ENCODE measurements around the gene CDC6.

CDC6 gene

DNA sequence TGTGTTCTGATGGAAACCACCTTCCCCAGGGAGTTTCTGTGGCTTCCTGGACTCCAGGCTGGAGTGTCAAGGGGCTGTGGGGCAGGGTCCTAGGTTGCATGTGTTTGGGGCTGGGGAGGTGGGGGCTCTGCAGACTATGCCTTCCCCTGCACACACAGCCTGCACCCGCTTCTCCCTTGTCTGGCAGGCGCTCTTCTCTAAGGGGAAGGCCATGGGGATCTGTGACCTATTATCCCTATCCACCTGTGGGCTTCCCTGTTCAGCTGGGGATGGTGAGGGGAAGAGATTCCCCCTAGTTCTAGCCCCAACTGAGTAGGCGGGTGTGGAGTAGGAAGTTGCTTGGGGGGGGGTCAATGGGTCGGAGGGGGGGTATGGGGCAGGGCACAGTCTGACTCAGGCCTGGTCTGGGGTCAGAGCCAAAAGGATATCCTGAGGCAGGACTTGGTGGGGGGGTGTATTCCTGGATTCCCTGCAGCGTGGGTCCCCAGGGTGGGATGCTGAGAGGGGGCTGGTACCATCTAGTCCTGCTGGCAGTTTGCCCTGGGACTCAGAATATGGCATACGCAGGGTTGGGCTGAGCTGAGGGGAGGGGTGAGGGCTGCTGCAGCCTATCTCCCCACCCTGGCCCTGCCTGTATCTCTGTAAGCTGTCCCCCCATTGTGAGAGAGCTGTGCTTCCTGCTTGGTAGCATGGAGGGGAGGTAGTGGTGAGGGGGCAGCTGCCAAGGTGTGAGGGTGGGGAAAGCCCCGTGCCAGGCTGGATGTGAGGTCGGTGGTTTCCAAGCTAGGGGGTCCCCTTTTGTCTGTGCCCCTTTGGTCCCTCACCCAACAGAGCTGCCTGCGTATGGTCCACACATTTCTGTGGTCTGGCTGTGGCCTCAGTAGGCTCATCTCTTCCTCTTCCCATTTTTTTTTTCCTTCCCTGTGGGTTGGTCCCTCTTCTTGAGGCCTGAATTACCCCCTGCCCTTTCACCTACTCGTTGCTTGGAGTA, 36.0 kb downstream of the CDC6 start:
- no peak for DNase-seq (ENCODE audit: low read depth in 2 of 2)

DNA sequence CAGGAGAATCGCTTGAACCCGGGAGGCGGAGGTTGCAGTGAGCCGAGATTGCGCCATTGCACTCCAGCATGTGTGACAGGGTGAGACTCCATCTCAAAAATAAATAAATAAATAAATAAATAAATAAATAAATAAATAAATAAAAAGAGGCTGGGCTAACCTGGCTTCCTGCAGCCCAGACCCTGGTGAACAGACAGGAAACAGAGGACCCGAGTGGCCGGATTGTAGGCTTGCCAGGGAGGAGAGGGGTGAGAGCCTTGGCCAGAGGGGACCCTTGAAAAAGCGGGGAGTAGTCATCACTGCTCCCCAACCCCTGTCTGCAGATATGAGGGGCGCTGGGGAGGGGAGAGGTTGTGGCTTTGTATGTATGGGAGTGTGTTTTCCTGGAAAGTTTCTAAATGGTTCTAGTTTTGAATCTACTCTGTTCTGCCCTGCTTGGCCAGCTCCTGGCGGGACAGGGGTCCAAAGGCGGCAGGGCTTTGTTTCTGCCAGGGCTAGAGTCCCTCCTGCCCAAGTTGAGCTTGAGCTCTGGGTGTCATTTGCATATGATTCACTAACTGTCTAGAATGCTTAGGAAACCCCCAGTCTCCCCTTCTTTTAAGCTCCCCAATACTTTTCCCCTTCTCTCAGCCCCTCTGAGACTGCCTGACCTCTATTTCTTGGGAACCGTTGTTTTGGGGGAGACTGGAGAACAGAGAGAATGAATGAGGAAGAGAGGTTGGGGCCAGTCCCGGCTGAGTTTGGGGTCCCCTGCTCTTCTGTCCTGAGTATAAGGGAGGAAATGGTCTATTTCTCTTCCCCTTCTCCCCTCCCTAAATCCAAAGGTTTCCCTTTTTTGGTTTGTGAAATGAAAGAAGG, 37.7 kb downstream of the CDC6 start:
- no peak for DNase-seq (ENCODE audit: low read depth in 2 of 2)

DNA sequence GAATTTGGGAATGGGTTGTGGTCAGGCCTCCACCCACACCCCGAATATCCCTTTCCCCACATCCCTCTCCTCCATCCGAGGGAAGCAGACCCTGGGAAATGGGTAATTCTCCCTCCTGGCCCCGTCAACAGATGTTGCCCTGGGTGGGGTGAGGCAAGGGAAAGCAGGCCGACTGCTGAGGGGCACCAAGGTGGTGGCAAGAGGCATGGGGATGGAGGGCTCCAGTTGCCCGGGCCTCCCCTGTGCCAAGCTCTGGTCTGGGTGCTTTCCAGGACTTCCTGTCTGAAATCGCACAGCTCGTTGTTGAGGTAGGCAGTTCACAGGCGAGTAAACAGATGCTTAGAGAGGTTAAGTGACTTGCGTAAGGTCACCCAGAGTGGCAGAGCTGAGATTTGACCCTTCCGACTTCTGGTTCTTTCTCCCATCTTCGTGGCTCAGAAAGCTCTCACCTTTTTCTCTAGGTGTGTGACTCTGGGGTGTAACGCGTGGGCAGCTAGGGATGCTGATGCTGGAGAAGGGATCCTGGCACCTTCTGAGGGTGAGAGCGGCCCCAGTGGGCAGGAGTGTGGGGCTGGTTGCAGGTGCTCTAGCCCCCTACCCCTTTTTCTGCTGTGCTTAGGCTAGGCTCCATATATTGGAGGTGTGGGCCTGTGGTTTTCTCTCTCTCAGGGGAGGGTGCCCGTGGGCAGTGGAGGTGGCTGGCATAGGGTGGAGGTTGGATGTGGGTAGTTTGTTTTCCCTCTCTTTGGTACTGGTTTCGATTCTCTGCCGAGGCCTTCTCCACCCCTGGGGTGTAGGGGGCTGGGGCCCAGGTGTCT, 38.5 kb downstream of the CDC6 start:
- no peak for DNase-seq (ENCODE audit: low read depth in 2 of 2)

DNA sequence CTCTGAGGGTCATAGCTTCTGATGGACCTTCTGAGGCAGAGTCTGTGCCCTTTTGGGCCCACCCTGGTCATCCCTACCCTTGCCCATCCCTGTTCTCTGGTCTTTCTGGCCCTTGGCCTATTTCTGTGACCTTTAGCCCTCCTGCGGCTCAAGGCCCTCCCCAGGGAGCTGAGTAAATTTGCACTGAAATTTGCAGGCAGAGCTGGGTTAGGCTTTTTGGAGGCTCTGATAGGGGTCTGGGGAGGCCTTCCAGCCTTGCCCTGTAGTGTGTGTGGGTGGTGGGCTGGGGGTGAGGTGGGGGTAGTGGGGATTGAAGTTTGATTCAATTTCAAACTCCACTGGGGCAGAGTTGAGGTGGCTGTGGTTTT, 39.1 kb downstream of the CDC6 start:
- DNase-seq (ENCODE audit: low read depth in 2 of 2): no peak

DNA sequence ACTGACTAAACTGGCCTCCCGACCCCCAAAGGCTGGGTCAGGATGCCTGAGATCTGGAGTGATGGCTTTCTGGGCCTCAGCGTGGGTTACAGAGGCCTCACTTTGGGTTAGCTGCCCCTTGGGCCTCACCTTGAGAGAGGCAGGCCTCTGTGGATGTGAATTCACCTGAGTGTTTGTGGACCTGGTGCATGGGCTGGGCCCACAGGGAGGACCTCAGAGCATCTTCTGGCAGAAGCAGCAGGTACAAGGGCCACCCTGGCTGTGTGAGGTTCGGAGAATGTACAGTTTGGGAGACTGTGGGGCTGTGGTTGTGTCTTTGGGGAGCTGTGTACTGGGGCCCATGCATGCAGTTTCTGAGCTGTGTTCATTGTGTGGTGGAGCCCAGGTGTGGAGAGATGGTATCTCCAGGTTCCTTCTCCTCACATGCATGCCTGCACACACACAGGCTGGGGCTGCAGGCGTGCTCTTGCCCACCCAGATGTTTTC, 39.6 kb downstream of the CDC6 start:
- no peak for DNase-seq (ENCODE audit: low read depth in 2 of 2)

DNA sequence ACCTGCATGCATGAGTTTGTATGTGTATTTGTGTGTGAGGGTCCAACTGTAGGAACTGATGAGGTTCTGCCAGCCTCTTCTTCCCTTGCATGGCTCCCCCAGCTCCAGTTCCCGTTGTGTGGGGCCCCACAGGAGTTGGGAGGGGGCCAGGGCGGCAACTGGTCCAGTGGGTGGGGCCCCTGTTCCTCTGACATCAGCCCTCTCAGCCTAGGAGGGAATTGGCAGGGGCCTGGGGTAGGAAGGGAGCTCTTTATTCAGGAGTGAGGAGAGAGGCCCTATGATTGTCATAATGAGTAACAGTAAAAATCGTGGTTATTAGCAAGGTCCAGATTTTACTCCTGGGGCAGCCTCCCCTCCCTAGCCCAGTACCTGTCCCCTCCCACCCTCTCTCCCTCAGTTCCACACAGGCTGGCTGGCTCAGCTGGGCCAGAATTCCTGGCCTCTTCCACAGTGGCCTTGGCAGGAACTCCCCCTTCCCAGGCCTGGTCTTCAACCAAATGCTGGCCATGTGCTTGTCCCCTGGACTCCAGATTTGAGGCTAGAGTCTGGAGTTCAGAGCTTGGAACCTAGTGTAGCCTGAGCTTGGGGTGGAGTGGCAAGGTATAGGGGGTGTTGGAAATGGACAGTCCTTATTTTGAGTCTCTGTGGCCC, 40.2 kb downstream of the CDC6 start:
- no peak for DNase-seq (ENCODE audit: low read depth in 2 of 2)

DNA sequence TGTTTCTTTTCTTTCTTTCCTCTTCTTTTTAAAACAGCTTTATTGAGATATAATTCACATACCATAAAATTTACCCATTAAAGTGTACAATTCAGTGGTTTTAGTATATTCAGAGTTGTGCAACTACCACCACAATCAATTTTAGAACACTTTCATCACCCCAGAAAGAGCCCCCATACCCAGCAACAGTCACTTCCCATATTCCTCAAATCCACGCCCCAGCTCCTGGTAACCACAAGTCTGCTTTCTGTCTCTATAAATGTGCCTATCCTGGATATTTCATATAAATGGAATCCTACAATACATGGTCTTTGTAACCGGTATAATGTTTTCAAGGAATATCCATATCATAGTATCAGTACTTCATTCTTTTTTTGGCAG, 40.7 kb downstream of the CDC6 start:
- DNase-seq (ENCODE audit: low read depth in 2 of 2): no peak

DNA sequence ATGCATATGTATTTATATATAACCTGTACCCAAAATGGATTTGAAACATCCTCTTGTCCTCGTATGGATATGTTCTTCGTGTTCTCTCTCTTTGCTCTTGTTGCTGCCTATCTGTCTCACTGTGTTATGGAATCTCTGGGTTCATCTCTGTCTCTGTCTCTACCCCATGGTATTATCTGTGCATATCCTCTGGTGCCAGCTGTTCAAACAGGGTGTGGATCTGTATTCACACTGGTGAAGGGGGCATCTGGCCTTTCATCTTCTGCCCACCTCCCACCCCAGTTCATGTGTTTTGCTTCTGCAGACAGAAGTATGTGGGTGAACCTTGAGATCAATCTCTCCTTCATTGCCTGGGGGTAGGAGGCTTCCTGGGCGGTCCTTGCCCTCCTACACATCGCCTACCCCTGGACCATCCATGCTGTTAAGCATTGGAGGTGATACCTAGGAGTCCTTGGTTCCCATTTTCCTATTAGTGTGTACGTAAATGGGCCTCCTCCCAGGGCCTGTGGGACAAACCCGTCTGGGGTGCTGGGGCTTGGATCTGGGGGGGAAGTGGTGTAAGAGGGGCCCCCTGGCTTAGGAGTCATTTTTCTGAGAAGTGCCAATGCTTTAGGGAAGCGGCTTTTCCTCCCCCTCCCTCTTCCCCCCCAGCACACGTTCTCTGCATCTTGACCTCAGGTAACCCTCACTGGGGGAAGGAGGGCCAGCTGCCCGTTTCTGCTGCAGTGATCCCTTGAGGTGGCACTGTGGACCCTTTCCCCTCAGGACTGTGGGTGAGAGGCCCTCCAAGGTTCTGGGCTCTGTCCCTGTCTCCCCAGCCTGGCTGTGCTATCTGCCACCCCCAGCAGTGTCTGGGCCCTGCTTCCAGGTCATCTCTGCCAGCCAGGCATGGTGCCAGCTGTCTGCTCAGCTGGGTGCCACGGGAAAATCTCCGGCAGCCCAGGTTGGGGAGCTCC, 42.4 kb downstream of the CDC6 start:
- no peak for DNase-seq (ENCODE audit: low read depth in 2 of 2)

DNA sequence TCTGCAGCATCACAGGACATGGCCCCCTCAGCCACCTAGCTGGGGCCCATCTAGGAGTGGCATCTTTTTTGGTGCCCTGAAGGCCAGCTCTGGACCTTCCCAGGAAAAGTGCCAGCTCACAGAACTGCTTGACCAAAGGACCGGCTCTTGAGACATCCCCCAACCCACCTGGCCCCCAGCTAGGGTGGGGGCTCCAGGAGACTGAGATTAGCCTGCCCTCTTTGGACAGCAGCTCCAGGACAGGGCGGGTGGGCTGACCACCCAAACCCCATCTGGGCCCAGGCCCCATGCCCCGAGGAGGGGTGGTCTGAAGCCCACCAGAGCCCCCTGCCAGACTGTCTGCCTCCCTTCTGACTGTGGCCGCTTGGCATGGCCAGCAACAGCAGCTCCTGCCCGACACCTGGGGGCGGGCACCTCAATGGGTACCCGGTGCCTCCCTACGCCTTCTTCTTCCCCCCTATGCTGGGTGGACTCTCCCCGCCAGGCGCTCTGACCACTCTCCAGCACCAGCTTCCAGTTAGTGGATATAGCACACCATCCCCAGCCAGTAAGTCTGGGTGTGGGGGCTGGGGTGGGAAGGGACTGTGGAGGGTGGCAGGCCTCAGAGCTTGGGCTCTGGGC, 43.3 kb downstream of the CDC6 start:
- no peak for DNase-seq (ENCODE audit: low read depth in 2 of 2)

DNA sequence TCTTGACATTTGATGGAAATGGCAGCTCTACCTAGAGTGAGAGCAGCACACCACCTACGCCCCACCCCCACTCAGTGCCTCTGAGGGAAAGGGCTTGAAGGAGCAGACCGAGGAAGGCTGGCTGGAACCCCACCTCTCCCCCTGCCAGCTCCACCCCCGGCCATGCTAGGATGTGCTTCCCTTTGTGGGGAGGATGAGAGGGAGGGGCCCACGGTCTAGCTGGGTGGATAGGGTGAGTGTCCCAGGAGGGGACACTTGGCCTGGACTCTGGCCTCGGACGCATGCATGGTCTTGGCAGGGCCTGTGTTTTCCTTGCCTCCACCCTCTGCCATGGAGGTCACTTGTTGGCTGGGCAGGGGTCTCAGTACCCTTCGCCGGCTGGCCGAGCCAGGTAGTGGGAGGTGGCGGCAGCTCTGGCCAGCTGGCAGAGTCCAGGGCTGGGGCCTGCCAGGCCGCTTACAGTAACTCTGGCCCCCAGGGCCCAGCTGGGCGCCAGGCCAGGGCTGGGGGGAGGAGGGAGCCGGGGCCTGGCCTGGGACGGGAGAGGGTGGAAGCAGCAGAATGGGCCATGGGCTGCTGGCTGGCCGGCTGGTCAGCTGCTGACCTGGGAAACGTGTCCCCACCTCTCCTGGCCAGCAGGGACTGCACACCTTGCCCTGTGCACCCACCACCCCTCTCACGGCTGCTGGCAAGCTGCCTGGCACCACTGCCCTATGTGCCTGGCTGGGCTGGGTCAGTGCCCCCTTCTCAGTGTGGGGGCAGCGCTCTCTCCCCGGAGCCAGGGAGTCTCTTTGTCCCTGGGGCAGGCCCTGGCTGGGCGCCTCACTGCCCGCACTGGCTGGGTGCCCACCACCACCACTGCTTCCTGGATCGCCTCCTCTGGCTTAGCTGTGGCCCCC, 44.3 kb downstream of the CDC6 start:
- DNase-seq (ENCODE audit: low read depth in 2 of 2): no peak

DNA sequence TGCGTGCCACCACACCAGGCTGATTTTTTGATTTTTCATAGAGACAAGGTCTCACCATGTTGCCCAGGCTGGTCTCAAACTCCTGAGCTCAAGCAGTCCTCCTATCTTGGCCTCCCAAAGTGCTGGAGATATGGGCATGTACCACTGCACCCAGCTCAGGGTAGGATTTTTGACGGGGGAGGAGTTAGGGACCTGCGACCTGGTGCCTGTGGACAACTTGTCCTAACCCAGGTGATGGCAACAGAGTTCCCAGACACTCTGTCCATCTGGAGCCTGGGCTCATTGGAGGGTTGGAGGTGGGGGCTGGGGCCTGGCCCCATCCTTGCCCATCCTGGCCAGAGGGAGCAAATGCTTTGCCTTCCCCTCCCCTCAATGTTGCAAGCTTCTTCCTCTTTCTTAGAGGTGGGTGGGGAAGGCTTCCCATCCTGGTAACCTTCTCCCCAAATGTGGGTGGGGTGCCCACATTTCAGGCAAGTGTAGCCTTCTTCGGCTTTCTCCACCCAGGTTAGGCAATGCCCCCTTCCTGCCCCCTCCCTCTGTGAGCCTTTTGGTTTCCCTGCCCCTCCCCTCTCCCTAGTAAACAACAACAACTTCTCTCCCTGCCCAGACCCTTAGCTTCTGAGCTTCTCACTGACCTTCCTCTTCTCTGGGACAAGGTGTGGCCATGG, 46.2 kb downstream of the CDC6 start:
- no peak for DNase-seq (ENCODE audit: low read depth in 2 of 2)

DNA sequence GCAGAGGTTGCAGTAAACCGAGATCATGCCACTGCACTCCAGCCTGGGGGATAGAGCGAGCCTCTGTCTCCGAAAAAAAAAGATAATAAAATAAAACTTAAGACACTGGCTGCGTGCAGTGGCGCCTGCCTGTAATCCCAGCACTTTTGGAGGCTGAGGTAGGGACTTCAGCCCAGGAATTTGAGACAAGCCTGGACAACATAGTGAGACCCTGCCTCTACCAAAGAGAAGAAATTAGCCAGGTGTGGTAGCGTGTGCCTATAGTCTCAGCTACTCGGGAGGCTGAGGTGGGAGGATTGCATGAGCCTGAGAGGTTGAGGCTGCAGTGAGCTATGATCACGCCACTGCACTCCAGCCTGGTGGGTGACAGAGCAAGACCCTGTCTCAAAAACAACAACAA, 47.9 kb downstream of the CDC6 start:
- no peak for DNase-seq (ENCODE audit: low read depth in 2 of 2)

DNA sequence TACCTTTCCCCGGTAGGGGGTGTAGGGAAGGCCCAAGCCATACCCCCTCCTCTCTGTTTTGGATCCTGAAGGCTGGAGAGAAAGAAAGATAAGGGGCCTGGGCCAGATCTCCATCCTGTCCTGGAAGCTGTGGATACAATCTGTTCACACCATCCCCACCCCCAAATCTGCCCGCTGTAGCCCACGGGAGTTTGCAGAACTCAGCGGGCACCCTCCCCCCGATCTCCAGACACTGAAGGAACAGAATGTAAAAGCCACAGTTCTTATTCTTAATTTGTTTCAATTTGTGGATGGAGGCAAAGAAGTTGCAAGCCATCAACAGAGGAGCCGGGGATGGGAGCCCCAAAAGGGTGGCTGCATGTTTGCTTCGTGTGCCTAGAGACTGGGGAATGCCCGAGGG, 49.7 kb downstream of the CDC6 start:
- DNase-seq (ENCODE audit: low read depth in 2 of 2): no peak

DNA sequence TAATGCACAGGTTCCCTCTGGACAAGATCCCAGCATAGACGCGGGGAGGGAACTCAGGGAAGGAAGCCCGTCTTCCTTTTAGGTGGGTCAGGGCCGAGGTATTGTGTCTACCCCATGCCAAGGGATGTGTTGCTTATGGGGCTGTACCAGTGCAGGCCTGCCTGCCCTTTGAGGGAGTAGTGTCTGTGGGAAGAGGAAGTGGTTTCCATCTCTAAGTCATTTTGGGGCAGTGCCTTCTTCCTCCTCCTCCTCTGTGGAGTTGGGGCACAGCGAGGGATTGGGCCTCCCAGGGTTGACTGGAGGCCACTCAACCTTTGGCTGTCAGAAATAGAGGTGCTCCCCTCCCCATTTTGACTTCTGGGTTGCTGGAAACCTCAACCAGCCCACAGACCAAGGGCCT, 50.4 kb downstream of the CDC6 start:
- DNase-seq (ENCODE audit: low read depth in 2 of 2): no peak

DNA sequence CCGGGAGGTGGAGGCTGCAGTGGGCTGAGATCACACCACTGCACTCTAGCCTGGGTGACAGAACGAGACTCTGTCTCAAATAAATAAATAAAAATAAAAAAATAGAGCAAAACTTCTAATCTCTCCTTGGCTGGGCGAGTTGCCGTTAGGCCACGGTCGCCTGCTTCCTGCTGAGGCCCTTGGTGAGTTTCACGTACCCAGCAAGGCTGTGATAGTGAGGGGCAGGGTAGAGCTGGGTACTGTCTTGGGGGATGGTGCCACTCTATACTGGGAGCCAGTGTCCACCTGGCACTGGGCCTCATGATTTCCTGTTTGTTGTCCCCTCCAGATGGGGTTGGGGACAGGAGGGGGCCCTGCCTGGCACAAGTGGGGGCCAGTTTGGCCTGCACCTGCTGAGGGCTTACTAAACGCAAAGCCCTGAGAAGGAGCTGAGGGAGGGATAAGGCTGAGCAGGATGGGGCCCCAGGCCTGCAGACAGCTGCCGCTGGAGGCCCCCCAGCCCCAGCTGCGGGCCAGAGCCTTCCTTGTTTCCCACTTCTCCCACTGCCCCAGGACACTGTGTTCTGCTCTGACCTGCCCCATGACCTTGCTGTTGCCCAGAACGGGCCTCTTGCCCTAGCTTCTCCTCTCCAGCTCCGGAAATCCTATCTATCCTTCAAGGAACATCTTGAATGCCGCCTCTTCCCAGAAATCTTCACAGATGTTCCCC, 51.4 kb downstream of the CDC6 start:
- DNase-seq (ENCODE audit: low read depth in 2 of 2): no peak

DNA sequence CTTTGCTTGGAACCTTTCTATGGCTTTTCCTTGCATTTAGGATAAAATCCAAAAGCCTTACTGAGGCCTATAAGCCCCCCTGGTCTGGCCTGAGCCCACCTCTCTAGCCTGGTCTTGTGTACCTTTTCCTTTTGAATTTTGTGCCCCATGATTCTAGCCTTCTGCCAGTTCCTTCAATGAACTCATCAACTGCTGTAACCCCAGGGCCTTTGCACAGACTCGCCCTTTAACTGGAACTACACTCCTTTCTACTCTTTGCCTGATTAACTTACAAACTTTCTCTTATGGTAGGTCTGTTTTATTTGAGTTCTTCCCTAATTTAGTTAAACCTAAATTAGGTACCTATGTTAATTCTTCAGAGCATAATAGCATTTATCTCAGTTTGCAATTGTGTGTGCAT, 52.6 kb downstream of the CDC6 start:
- DNase-seq (ENCODE audit: low read depth in 2 of 2): no peak

Measured in stimulated activated CD4-positive, alpha-beta T cell treated with anti-CD3 and anti-CD28 coated beads, Interleukin-12 subunit alpha, Interleukin-12 subunit beta, amount 100 ng/mL, for 24 hours (primary cell).